Activated CD8-positive, alpha-beta T cell treated with anti-CD3 and anti-CD28 coated beads, Interleukin-2, amount 10 ng/mL, durations not matched to agents 7 days and 5 days (primary cell): ENCODE data around the gene CSNK1D. TPM values are rescaled to one million over a fixed set of nuclear protein-coding genes. Genes with fewer than 3 reads are reported as not detected.

Experiments
- ATAC-seq: fragments of 150-1000 bp; cut with Tn5 transposase; one replicate; pipeline ENCODE4 v1.10.0; 2021; ENCODE audit warnings: moderate library complexity
- CTCF ChIA-PET: fragments of 350-600 bp; sonication (Branson Sonifier 250); formaldehyde crosslinking; loops from one replicate; lab custom pipeline; 2021; ENCODE audit warnings: antibody characterized with exemption; lab: Charles Lee
- POLR2A ChIA-PET: fragments of 350-600 bp; sonication (Branson Sonifier 250); formaldehyde crosslinking; loops from one replicate; lab custom pipeline; 2021; ENCODE audit warnings: antibody characterized with exemption; lab: Charles Lee
- DNase-seq: peaks from one replicate; pipeline ENCODE4 v3.0.0-alpha.2; 2020
- H3K27ac Mint-ChIP-seq: one replicate; pipeline ENCODE4 v1.8.0; 2021; ENCODE audit warnings: mild to moderate bottlenecking, mixed read lengths
- H3K27me3 Mint-ChIP-seq: one replicate; pipeline ENCODE4 v1.8.0; 2021; ENCODE audit warnings: low read depth, mixed read lengths
- H3K36me3 Mint-ChIP-seq: one replicate; pipeline ENCODE4 v1.8.0; 2021; ENCODE audit warnings: low read depth, mixed read lengths
- H3K4me1 Mint-ChIP-seq: one replicate; pipeline ENCODE4 v1.8.0; 2021; ENCODE audit warnings: low read depth, mixed read lengths
- H3K4me3 Mint-ChIP-seq: one replicate; pipeline ENCODE4 v1.8.0; 2021; ENCODE audit warnings: mild to moderate bottlenecking, mixed read lengths
- H3K9me3 Mint-ChIP-seq: one replicate; pipeline ENCODE4 v1.8.0; 2022; ENCODE audit warnings: mixed read lengths; ENCODE audit not compliant: insufficient read depth
- total RNA-seq, 2 experiments: library from RNA; stranded (reverse); gene quantifications; one replicate each; pipeline ENCODE4 v1.2.3, GENCODE V29; 2021

The CSNK1D gene
- total RNA-seq, 2 experiments from 2014 or later = 99.5 to 111 TPM

DNA sequence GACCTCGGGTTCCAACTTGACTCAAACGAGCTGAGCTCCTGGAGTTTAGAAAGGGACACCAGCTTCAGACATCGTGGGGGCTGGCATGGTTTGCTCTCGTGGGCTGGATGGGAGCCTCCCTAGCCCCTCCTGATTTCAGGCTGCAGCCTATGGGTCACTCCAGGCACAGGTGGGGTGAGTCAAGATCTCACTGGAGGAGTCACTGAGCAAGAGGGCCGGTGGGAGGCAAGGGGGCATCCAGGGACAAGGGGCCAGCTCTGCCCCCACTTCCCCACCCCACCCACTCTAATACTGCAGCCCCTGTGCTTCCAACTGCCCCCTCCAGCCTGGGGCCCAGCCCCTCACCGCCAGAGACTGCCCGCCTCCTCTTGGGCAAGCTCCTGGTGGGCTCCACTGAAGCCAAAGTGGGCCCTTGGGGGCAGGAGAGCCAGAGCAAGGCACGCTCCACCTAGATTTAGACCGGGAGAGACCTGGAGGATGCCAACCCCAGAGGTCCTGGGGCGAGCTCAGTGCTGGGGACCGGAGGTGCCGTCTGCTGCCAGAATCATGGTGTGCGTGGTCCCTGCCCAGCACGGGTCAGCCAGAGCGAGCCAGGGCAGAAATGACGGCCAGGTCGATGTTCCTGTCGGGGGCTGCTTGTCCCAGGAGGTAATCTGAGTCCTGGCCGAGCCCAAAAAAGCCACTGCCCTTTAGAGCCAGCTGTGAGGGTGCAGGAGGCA, 38.3 kb downstream of the CSNK1D start:
- H3K9me3 Mint-ChIP-seq = no peaks in the 10 kb centered on the region
- no peak overlapping the region for H3K27ac Mint-ChIP-seq
- peaks cover 58% of the 10 kb centered on the region for H3K4me1 Mint-ChIP-seq
- ChIA-PET POLR2A (interaction anchor here (0.5 to 1.7 kb wide), 3 partner anchors 63 to 71 kb away, joined by 3 to 7 read pairs (median 5); no protein-coding TSS in a partner anchor), CTCF (interaction anchor here (0.7 to 4.3 kb wide), 12 partner anchors 15 to 205 kb away, joined by 3 to 30 read pairs (median 12); partner anchors contain the start of gene CD7)
- H3K27me3 Mint-ChIP-seq = no peaks in the 10 kb centered on the region
- DNase-seq (no peak), ATAC-seq (no peak)
- H3K36me3 Mint-ChIP-seq = peaks cover 40% of the 10 kb centered on the region
- no peak overlapping the region for H3K4me3 Mint-ChIP-seq

DNA sequence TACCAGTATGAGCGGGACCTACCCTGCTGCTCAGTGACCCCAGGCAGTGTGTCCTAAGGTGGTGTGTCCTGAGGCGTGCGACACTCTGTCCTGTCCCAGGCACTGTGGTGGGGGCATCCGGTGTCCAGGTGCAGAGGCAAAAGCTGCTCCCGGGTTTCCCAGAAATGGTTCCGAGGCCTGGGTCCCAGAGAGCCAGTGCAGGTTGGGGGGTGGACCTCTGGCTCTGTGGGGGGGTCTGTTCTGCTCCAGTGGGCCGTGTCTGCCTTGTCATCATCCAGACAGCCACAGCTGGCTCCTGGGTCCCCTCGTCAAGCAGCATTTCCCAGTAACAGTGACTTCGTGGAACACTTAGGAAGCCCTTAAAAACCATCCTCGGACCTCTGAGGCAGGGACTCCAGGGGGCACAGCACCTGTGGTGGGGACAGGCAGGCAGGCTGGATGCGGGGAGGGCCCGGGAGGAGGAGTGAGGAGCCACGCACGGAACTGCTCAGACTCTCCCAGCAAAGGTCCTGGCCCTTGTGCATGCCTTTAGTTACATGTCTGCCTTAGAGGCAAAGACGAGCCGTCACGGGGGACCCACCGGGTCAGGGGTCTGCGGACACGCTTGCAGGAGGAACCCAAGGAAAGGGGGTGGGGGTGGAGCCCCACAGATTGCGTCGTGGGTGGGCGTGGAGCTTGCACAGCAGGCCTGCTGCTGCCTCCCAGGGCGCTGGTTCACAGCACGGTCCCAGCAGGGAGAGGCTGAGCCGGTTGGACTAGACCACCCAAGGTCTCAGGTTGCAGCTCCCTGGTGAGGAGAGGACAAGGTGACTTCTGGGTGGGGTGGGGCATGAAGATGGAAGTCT, 39.1 kb downstream of the CSNK1D start:
- Mint-ChIP-seq H3K27ac (peak overlapping the region; percentile 43), H3K27me3 (no peaks in the 10 kb centered on the region), H3K9me3 (no peaks in the 10 kb centered on the region), H3K4me3 (no peak overlapping the region), H3K4me1 (peaks cover 54% of the 10 kb centered on the region), H3K36me3 (peaks cover 45% of the 10 kb centered on the region)
- DNase-seq (no peak), ATAC-seq (no peak)
- CTCF ChIA-PET = interaction anchor here (1.6 to 2.7 kb wide), 5 partner anchors 16 to 83 kb away, joined by 5 to 22 read pairs (median 17); partner anchors contain the start of gene CD7
- POLR2A ChIA-PET = interaction anchor here (1.0 kb wide), 1 partner anchor 63 kb away, joined by 5 read pairs; no protein-coding TSS in a partner anchor

GRCh38 chr17:82232876-82233785, 40.4 kb downstream of the CSNK1D start:
- CTCF ChIA-PET = no interaction called here
- Mint-ChIP-seq H3K36me3 (peaks cover 34% of the 10 kb centered on the region), H3K27me3 (no peaks in the 10 kb centered on the region), H3K4me3 (peak overlapping the region; percentile 43), H3K4me1 (peaks cover 42% of the 10 kb centered on the region), H3K27ac (peak overlapping the region; percentile 60), H3K9me3 (no peaks in the 10 kb centered on the region)
- POLR2A ChIA-PET = no interaction called here
- ATAC-seq (no peak), DNase-seq (no peak)

GRCh38 chr17:82232322-82232820, 41.1 kb downstream of the CSNK1D start:
- peak overlapping the region; percentile 15 for H3K27ac Mint-ChIP-seq
- DNase-seq = no peak
- POLR2A ChIA-PET = no interaction called here
- H3K36me3 Mint-ChIP-seq = peaks cover 28% of the 10 kb centered on the region
- no peaks in the 10 kb centered on the region for H3K27me3 Mint-ChIP-seq
- no peaks in the 10 kb centered on the region for H3K9me3 Mint-ChIP-seq
- CTCF ChIA-PET = interaction anchor here (1.5 kb wide), 1 partner anchor 26 kb away, joined by 5 read pairs; no protein-coding TSS in a partner anchor
- peak overlapping the region; percentile 15 for H3K4me3 Mint-ChIP-seq
- peaks cover 40% of the 10 kb centered on the region for H3K4me1 Mint-ChIP-seq
- ATAC-seq = no peak

DNA sequence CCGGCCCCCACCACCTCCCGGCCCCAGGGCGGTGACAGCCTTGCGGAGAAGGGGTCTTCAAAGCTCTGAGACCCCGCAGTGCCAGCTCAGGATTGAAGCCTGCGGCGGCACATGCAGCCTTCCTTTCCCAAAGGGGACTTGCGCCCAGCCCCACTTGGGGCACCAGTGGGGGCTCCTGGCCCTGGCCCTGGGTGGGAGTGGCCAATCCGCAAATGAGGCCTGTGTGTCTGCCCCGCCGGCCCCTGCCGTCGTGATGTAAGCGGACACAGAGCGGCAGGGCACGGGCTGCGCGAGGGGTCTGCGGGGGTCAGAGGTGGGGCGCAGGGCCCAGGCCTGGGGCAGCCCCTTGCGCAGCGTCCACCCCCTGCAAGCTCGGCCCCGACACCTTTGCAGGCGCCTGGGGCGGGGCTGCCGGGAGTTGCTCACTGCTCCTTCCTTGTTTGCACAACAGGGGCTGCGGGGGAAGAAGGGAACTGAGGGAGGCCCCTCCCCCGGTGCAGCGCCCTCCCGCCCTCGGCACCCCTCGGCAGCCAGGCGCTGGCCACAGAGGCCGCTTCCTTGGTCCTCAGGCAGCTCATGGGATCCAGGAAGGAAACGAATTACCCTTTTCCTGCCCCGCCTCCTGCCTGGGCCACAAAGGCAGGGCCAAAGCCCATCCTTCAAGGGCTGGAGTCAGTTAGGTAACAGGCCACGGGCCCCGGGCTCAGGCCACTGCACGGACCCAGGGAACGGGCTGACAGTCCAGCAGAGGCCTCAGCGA, 41.8 kb downstream of the CSNK1D start:
- peak; percentile 1 for ATAC-seq
- peak overlapping the region; percentile 40 for H3K4me3 Mint-ChIP-seq
- H3K9me3 Mint-ChIP-seq = no peaks in the 10 kb centered on the region
- peak; percentile 73 for DNase-seq
- no peaks in the 10 kb centered on the region for H3K27me3 Mint-ChIP-seq
- peaks cover 43% of the 10 kb centered on the region for H3K4me1 Mint-ChIP-seq
- H3K27ac Mint-ChIP-seq = peak overlapping the region; percentile 15
- ChIA-PET POLR2A (interaction anchor here (0.6 kb wide), 1 partner anchor 16 kb away, joined by 4 read pairs; no protein-coding TSS in a partner anchor), CTCF (interaction anchor here (1.5 to 1.9 kb wide), 3 partner anchors 10 to 90 kb away, joined by 5 to 7 read pairs (median 7); no protein-coding TSS in a partner anchor)
- H3K36me3 Mint-ChIP-seq = peaks cover 27% of the 10 kb centered on the region

- POLR2A ChIA-PET = interaction anchor here (0.6 kb wide), 1 partner anchor 16 kb away, joined by 4 read pairs; no protein-coding TSS in a partner anchor
- H3K4me1 Mint-ChIP-seq = peaks cover 42% of the 10 kb centered on the region
- no peak overlapping the region for H3K27ac Mint-ChIP-seq
- CTCF ChIA-PET = interaction anchor here (1.5 to 1.9 kb wide), 3 partner anchors 10 to 90 kb away, joined by 5 to 7 read pairs (median 7); no protein-coding TSS in a partner anchor
- DNase-seq (no peak), ATAC-seq (peak; percentile 25)
- H3K9me3 Mint-ChIP-seq = no peaks in the 10 kb centered on the region
- H3K36me3 Mint-ChIP-seq = peaks cover 24% of the 10 kb centered on the region
- no peaks in the 10 kb centered on the region for H3K27me3 Mint-ChIP-seq
- peak overlapping the region; percentile 40 for H3K4me3 Mint-ChIP-seq
These were observed 42.3 kb downstream of the CSNK1D start for GRCh38 chr17:82231312-82231561.

- DNase-seq (peak; percentile 85), ATAC-seq (peak; percentile 45)
- H3K9me3 Mint-ChIP-seq = no peaks in the 10 kb centered on the region
- ChIA-PET POLR2A (interaction anchor here (0.5 to 0.7 kb wide), 3 partner anchors 19 to 30 kb away, joined by 3 to 4 read pairs (median 3); no protein-coding TSS in a partner anchor), CTCF (interaction anchor here (1.5 to 1.9 kb wide), 3 partner anchors 11 to 91 kb away, joined by 5 to 7 read pairs (median 7); no protein-coding TSS in a partner anchor)
- H3K27ac Mint-ChIP-seq = peak overlapping the region; percentile 92
- peaks cover 37% of the 10 kb centered on the region for H3K4me1 Mint-ChIP-seq
- peaks cover 20% of the 10 kb centered on the region for H3K36me3 Mint-ChIP-seq
- no peaks in the 10 kb centered on the region for H3K27me3 Mint-ChIP-seq
- peak overlapping the region; percentile 95 for H3K4me3 Mint-ChIP-seq
These were observed 42.7 kb downstream of the CSNK1D start for GRCh38 chr17:82230609-82231311.

GRCh38 chr17:82229698-82230608, 43.5 kb downstream of the CSNK1D start:
- Mint-ChIP-seq H3K27me3 (no peaks in the 10 kb centered on the region), H3K27ac (peak overlapping the region; percentile 92), H3K4me1 (peaks cover 29% of the 10 kb centered on the region), H3K4me3 (peak overlapping the region; percentile 95), H3K9me3 (no peaks in the 10 kb centered on the region), H3K36me3 (peaks cover 15% of the 10 kb centered on the region)
- DNase-seq (no peak), ATAC-seq (peak; percentile 0)
- CTCF ChIA-PET = interaction anchor here (1.5 to 1.9 kb wide), 3 partner anchors 11 to 91 kb away, joined by 7 read pairs; no protein-coding TSS in a partner anchor
- POLR2A ChIA-PET = interaction anchor here (0.7 to 1.8 kb wide), 11 partner anchors 8 to 192 kb away, joined by 3 to 7 read pairs (median 4); partner anchors contain the start of genes CD7, CSNK1D and DCXR
